Upper lobe of right lung (tissue), 1 donor: ENCODE data around the gene FAM53B. TPM values are rescaled to one million over a fixed set of nuclear protein-coding genes. Genes with fewer than 3 reads are reported as not detected.
A peak's percentile ranks its signal among the peaks of the same experiment; 100 is the strongest.

Experiments
- ATAC-seq: fragments of 200-7000 bp; cut with Tn5 transposase; one replicate; pipeline ENCODE4 v1.9.1; 2020; ENCODE audit warnings: mild to moderate bottlenecking, moderate library complexity
- DNase-seq: peaks from one replicate; pipeline ENCODE4 v3.0.0-alpha.2; 2020
- H3K27ac ChIP-seq: fragments of 200-600 bp; one replicate; pipeline ENCODE4 v1.8.0; 2022
- H3K27me3 ChIP-seq: fragments of 200-600 bp; one replicate; pipeline ENCODE4 v1.8.0; 2022; ENCODE audit warnings: mild to moderate bottlenecking
- H3K36me3 ChIP-seq: fragments of 200-600 bp; one replicate; pipeline ENCODE4 v1.8.0; 2022
- H3K4me1 ChIP-seq: fragments of 200-600 bp; one replicate; pipeline ENCODE4 v1.8.0; 2022
- H3K4me3 ChIP-seq: fragments of 200-600 bp; one replicate; pipeline ENCODE4 v1.8.0; 2022; ENCODE audit warnings: mild to moderate bottlenecking
- H3K9me3 ChIP-seq: fragments of 200-600 bp; one replicate; pipeline ENCODE4 v1.8.0; 2022
- CTCF ChIP-seq: fragments of 200-600 bp; IDR thresholded peaks from one replicate; pipeline ENCODE4 v1.8.0; 2022; ENCODE audit warnings: antibody characterized with exemption
- intact Hi-C: fragments of 100-400 bp; cut with DNase I; formaldehyde crosslinking; loops from one replicate; pipeline ENCODE4 v1.11.0; 2022
- total RNA-seq: library from RNA; stranded (reverse); fragmentation: NEBNext Ultra II Directional; extraction: Animal tissue kit (Norgen Biotek cat#: 25700); gene quantifications from one replicate; pipeline ENCODE4 v1.2.1, GENCODE V29; 2021
- donor health status: DM: no; HTN: yes; CAD: no; lungs with severe emphysema.

Gene FAM53B
- total RNA-seq, 1 donor from 2014 or later, result 31.4 TPM

- ATAC-seq (peak; percentile 12), DNase-seq (no peak)
- no peaks in the 10 kb centered on the region for H3K27me3 ChIP-seq
- H3K9me3 ChIP-seq, result no peaks in the 10 kb centered on the region
- no peak for TF ChIP-seq CTCF
- peaks cover 72% of the 10 kb centered on the region for H3K4me1 ChIP-seq
- peak overlapping the region; percentile 36 for H3K27ac ChIP-seq
- H3K36me3 ChIP-seq, result peaks cover 12% of the 10 kb centered on the region
- no peak overlapping the region for H3K4me3 ChIP-seq
- intact Hi-C loops, result no loop called here
Measured at GRCh38 chr10:124677749-124678556, 66.2 kb downstream of the FAM53B start.

GRCh38 chr10:124677293-124677699, 66.9 kb downstream of the FAM53B start:
- Histone ChIP-seq H3K36me3 (peaks cover 12% of the 10 kb centered on the region), H3K4me3 (no peak overlapping the region), H3K27me3 (no peaks in the 10 kb centered on the region), H3K4me1 (peaks cover 77% of the 10 kb centered on the region), H3K9me3 (no peaks in the 10 kb centered on the region), H3K27ac (no peak overlapping the region)
- ATAC-seq (peak; percentile 9), DNase-seq (no peak)
- no peak for TF ChIP-seq CTCF
- intact Hi-C loops, result no loop called here

GRCh38 chr10:124676416-124677062, 67.6 kb downstream of the FAM53B start:
- DNase-seq, result no peak
- TF ChIP-seq CTCF, result no peak

GRCh38 chr10:124675824-124676223, 68.4 kb downstream of the FAM53B start:
- ATAC-seq, result no peak
- H3K36me3 ChIP-seq, result no peaks in the 10 kb centered on the region
- H3K9me3 ChIP-seq, result no peaks in the 10 kb centered on the region
- no peak overlapping the region for H3K4me3 ChIP-seq
- no peaks in the 10 kb centered on the region for H3K27me3 ChIP-seq
- intact Hi-C loops, result no loop called here
- TF ChIP-seq CTCF, result no peak
- DNase-seq, result no peak
- no peak overlapping the region for H3K27ac ChIP-seq
- H3K4me1 ChIP-seq, result peaks cover 87% of the 10 kb centered on the region

More at GRCh38 chr10:124676416-124677062, 67.6 kb downstream of the FAM53B start:
- Histone ChIP-seq H3K9me3 (no peaks in the 10 kb centered on the region), H3K4me1 (peaks cover 84% of the 10 kb centered on the region), H3K36me3 (peaks cover 6% of the 10 kb centered on the region), H3K27ac (no peak overlapping the region), H3K4me3 (no peak overlapping the region), H3K27me3 (no peaks in the 10 kb centered on the region)
- no peak for ATAC-seq
- intact Hi-C loops, result no loop called here

GRCh38 chr10:124675261-124675660, 68.9 kb downstream of the FAM53B start:
- intact Hi-C loops, result no loop called here
- TF ChIP-seq CTCF, result no peak
- ATAC-seq, result no peak
- Histone ChIP-seq H3K4me3 (no peak overlapping the region), H3K4me1 (peaks cover 86% of the 10 kb centered on the region), H3K27ac (peak overlapping the region; percentile 72), H3K36me3 (no peaks in the 10 kb centered on the region), H3K9me3 (no peaks in the 10 kb centered on the region), H3K27me3 (no peaks in the 10 kb centered on the region)
- no peak for DNase-seq
